ENCODE data around the gene CRYL1.

Gene CRYL1

DNA sequence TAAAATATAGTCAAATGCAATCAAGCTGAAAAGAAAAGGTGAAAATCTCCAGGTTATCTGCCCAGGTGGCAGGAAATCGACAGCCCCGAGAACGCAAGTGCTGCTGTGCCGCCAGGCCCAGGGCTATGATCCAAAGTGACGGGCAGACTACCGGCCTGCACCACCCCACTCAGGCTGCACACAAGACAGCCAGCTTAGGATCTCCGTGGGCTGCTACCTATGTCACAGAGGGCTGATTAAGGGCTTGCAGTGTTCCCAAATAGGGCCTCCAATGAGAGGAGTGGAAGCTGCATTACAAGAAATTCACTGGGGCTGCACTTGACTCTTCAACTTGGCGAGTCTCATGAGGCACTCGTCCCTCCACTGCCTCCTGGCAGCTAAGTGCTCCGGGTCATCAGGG lies 121.8 kb downstream of the CRYL1 start:
- TF ChIP-seq, protein P1, sequence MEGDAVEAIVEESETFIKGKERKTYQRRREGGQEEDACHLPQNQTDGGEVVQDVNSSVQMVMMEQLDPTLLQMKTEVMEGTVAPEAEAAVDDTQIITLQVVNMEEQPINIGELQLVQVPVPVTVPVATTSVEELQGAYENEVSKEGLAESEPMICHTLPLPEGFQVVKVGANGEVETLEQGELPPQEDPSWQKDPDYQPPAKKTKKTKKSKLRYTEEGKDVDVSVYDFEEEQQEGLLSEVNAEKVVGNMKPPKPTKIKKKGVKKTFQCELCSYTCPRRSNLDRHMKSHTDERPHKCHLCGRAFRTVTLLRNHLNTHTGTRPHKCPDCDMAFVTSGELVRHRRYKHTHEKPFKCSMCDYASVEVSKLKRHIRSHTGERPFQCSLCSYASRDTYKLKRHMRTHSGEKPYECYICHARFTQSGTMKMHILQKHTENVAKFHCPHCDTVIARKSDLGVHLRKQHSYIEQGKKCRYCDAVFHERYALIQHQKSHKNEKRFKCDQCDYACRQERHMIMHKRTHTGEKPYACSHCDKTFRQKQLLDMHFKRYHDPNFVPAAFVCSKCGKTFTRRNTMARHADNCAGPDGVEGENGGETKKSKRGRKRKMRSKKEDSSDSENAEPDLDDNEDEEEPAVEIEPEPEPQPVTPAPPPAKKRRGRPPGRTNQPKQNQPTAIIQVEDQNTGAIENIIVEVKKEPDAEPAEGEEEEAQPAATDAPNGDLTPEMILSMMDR (IDR thresholded peaks at IDR 0.05; ENCODE audit: low read depth, low read length), result no peak
- H3K36me3 ChIP-seq, result no peaks in the 10 kb centered on the region
- no peaks in the 10 kb centered on the region for H3K27me3 ChIP-seq
- no peak for DNase-seq
- no peak overlapping the region for H3K4me3 ChIP-seq (ENCODE audit: low read depth, low read length)
- H3K4me1 ChIP-seq, result no peaks in the 10 kb centered on the region
- H3K9me3 ChIP-seq, result no peaks in the 10 kb centered on the region

DNA sequence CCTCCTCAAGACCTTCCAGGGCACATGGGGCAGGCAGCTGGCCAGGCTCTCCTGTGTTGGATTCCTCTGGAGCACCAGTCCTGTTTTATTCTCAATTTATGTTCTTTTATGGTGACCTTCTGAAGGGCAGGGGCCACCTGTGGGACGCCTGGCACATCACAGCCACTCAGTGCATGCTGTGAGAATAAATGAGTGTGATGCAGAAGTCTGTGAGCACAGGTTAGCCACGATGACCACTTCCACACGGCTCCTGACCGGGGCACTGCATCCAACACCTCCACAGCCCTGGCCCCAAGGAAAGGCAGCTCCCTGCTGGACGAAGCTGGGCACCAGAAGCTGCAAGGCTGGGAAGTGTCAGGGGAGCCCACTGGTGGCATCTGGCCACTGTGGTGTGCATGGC lies 122.8 kb downstream of the CRYL1 start:
- Histone ChIP-seq H3K27me3 (no peaks in the 10 kb centered on the region), H3K9me3 (no peaks in the 10 kb centered on the region), H3K4me3 (ENCODE audit: low read depth, low read length) (no peak overlapping the region), H3K4me1 (no peaks in the 10 kb centered on the region), H3K36me3 (no peaks in the 10 kb centered on the region)
- TF ChIP-seq, protein P1 (IDR thresholded peaks at IDR 0.05; ENCODE audit: low read depth, low read length), result no peak
- DNase-seq, result no peak

DNA sequence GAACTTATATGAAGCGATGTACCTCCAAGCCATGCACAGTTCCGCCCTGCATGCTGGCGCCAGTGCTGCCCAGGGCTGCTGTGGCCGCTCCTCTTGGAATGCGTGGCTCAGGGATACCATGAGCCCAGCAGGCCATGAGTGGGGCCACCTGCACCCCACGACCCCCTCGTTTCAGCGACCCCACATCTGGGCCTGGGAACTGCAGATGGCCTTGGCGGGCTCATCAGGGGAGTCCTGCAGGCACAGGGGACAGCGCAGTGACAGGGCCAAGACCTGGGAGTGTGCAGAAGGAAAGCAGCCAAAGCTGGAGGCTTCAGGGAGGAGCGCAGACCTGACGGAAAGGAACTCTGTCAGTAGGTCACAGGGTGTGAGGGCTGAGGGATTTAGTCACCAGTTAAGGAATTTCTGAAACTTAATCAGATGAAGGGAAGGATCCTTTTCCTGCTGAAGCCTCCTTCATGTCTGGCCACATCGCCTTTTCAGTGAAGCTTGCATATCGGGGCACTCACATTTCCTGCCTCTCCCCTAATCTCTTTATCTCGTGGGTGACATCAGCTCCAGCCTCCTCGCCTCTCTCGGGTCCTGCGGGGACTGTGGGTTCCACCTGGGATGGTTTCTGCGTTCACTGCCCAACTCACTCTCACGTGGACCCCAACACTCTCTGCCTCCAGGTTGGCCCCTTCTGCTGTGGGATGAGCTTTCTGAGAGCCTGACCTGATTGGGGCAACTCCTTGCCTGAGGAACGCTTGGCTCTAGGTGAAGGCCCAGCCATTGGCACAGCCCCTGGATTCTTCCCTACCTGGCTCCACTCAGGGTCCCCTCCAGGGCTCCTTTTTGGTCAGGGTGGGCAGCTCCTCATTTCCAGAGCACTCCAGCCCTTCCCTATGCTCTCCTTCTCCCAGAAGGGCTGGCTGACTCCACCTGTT lies 123.5 kb downstream of the CRYL1 start:
- DNase-seq, result no peak
- Histone ChIP-seq H3K4me3 (ENCODE audit: low read depth, low read length) (no peak overlapping the region), H3K9me3 (no peaks in the 10 kb centered on the region), H3K27me3 (no peaks in the 10 kb centered on the region), H3K36me3 (no peaks in the 10 kb centered on the region), H3K4me1 (no peaks in the 10 kb centered on the region)
- TF ChIP-seq, protein P1 (IDR thresholded peaks at IDR 0.05; ENCODE audit: low read depth, low read length), result no peak

DNA sequence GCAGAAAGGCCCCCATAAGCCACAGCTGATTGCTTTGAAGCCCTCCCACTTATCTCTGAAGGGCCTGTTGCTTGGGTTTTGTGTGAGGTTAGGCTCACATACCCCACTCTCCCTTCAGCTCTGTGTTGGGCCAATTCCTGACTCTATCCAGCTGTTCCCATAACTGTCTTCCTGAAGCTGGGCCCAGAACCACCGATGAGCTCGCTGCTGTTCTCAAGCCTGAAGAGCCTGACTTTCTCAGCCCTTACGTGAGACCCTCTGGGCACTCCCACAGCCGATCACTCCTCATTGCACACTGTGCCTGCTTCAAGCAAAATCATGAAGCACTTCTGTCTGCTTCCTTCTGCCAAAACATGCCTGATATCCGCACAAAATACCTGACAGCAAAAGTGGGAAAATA lies 124.1 kb downstream of the CRYL1 start:
- Histone ChIP-seq H3K36me3 (no peaks in the 10 kb centered on the region), H3K4me1 (no peaks in the 10 kb centered on the region), H3K4me3 (ENCODE audit: low read depth, low read length) (no peak overlapping the region), H3K27me3 (no peaks in the 10 kb centered on the region), H3K9me3 (no peaks in the 10 kb centered on the region)
- no peak for DNase-seq
- TF ChIP-seq, protein P1 (IDR thresholded peaks at IDR 0.05; ENCODE audit: low read depth, low read length), result no peak

DNA sequence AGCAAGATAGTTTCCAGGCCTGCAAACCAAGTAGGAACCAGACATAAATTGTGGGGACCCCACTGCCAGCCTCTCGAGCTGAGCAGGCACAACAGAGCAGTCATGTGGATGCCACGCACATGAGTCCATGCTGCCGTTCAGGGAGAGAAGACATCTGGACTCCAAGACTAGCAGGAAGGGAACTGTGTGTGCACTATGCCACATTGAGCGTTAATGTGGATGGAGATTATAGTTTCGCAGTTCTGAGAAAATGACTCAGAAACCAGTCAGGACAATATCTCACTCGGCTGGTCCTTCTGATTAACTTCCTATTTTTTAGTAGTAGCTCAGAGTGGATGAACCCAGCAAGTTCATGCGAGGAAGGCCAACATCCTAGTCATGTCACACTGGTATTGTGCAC lies 124.9 kb downstream of the CRYL1 start:
- H3K4me3 ChIP-seq (ENCODE audit: low read depth, low read length), result no peak overlapping the region
- H3K36me3 ChIP-seq, result no peaks in the 10 kb centered on the region
- no peaks in the 10 kb centered on the region for H3K9me3 ChIP-seq
- H3K27me3 ChIP-seq, result no peaks in the 10 kb centered on the region
- DNase-seq, result no peak
- TF ChIP-seq, protein P1 (IDR thresholded peaks at IDR 0.05; ENCODE audit: low read depth, low read length), result no peak
- no peaks in the 10 kb centered on the region for H3K4me1 ChIP-seq

DNA sequence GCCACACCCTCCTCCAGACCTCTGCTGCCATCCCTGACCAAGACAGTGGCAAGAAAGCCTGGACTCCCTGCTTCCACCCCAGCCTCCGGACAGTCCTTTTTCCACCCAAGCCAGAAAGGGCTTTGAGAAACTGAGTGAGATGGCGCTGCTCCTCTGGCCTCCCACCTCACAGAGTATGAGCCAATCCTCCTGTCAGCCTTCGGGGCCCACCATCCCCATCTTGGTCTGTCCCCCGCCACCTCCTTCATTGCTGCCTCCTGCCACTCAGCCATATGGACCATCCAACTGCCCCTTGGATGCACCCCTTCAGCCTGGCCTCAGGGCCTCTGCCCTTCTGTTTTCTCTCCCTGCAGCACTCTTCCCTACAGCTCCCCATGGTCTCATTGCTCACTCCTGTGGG lies 125.7 kb downstream of the CRYL1 start:
- Histone ChIP-seq H3K4me3 (ENCODE audit: low read depth, low read length) (no peak overlapping the region), H3K9me3 (no peaks in the 10 kb centered on the region), H3K27me3 (no peaks in the 10 kb centered on the region), H3K4me1 (no peaks in the 10 kb centered on the region), H3K36me3 (no peaks in the 10 kb centered on the region)
- no peak for DNase-seq
- TF ChIP-seq, protein P1 (IDR thresholded peaks at IDR 0.05; ENCODE audit: low read depth, low read length), result no peak
